ENCODE results near the gene ABLIM1. TPM values are rescaled to one million over a fixed set of nuclear protein-coding genes. Genes with fewer than 3 reads are reported as not detected.

Gene ABLIM1
- total and polyA plus RNA-seq, 2 of the 13 experiments (the other 11 are each of a cell fraction or from before 2014, with no cell fraction given) = 59.4 to 92.7 TPM

GRCh38 chr10:114526504-114527238, 131.4 kb downstream of the ABLIM1 start (continued):
- TF ChIP-seq SOX13 (IDR thresholded peaks at IDR 0.05) (no peak; the same call in 1 of the 2 replicates), SOX13 (CRISPR knock-in tag; conservative IDR thresholded peaks at IDR 0.05 in 1 of 2, IDR thresholded peaks at IDR 0.05 in 1 of 2) (peak in 1 of 2 experiments; percentile 61; a peak in 2 of 4 replicates), HDAC6 (IDR thresholded peaks at IDR 0.05; ENCODE audit: low read depth, low read length) (no peak), CBX2 (IDR thresholded peaks at IDR 0.05; ENCODE audit: low read depth, low read length) (no peak), CBX2 (CRISPR knock-in tag; IDR thresholded peaks at IDR 0.05; ENCODE audit: low read depth) (no peak), ZNF569 (CRISPR knock-in tag; IDR thresholded peaks at IDR 0.05; ENCODE audit: borderline replicate concordance) (no peak), SMAD3 (CRISPR knock-in tag; IDR thresholded peaks at IDR 0.05) (peak; percentile 81; the same call in 1 of the 2 replicates), ZBTB34 (CRISPR knock-in tag; IDR thresholded peaks at IDR 0.05) (no peak; the same call in 1 of the 2 replicates), SOX5 (CRISPR knock-in tag; IDR thresholded peaks at IDR 0.05; ENCODE audit: borderline replicate concordance) (peak; percentile 73; the same call in 1 of the 2 replicates), TRAFD1 (CRISPR knock-in tag; IDR thresholded peaks at IDR 0.05; ENCODE audit: borderline replicate concordance) (no peak), KLF6 (CRISPR knock-in tag; IDR thresholded peaks at IDR 0.05) (0 out of 2 replicates have a peak, but pooled peaks have one; percentile 61), PRDM15 (CRISPR knock-in tag; IDR thresholded peaks at IDR 0.05) (no peak), EZH2 (conservative IDR thresholded peaks at IDR 0.05; ENCODE audit: low read depth, low read length) (no peak), HNF4G (IDR thresholded peaks at IDR 0.05; ENCODE audit: borderline replicate concordance, low read depth, low read length) (peak; percentile 91), HNF4G (CRISPR knock-in tag; IDR thresholded peaks at IDR 0.05; ENCODE audit: borderline replicate concordance, low read depth) (peak; percentile 81; the same call in 1 of the 2 replicates), SP4 (CRISPR knock-in tag; IDR thresholded peaks at IDR 0.05) (peak; percentile 36; the same call in 1 of the 2 replicates), TIGD3 (CRISPR knock-in tag; IDR thresholded peaks at IDR 0.05; ENCODE audit: borderline replicate concordance) (0 out of 2 replicates have a peak, but pooled peaks have one; percentile 51), STAT5B (CRISPR knock-in tag; IDR thresholded peaks at IDR 0.05) (no peak), CBX1 (IDR thresholded peaks at IDR 0.05; ENCODE audit: low read depth) (no peak), SMARCE1 (IDR thresholded peaks at IDR 0.05; ENCODE audit: borderline replicate concordance) (no peak), ZNF780A (CRISPR knock-in tag; IDR thresholded peaks at IDR 0.05) (no peak)

All from HepG2 (cell line).